NK-92 (cell line): ENCODE data around the gene LDHD.

Source experiments
- DNase-seq: peaks from one replicate; lab custom pipeline; 2025; ENCODE audit not compliant: unreplicated experiment; lab: John Stamatoyannopoulos, UW

Gene LDHD

GRCh38 chr16:75063549-75064088 lies 53.0 kb downstream of the LDHD start:
- no peak for DNase-seq

- DNase-seq = no peak
Observed at GRCh38 chr16:75062976-75063346, 53.6 kb downstream of the LDHD start.

DNA sequence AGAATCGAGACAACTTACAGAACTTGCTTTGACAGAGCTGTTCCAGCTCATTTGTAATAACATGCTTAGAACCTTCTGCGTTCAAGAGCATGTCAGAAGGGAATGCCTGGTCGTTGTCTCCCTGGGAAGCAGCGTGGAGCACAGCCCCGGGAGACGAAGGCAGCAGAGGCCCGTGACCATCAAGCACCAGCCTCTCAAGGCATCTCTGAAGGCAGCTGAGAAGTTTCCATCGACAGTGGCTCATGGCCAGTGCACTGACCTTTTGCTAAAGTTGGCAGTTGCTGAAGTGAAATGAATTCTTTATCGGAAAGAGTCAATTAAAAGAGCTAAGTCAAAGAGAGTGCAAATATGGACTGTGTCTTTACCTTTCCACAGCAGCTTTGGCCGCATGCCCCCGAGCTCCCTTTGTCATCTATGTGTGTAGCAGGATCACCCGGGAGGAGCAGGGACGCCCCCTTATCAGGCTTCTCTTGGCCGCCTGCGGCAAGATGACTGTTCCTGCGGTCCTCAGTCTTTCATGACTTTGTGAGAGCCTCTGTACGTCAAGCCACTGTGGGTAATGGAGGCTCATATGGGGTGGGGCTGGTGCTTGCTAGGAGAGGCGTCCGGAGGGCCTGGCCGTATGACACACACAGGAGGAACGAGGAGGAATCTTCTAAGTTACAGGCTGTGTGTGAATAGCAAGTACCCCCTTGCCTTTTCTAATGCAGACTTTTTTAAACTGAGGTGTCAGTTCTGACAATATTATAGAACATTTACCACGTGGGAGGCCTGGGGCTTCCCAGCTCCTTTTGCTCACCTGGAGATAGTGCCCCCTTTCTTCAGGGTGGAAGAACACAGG lies 54.2 kb downstream of the LDHD start:
- DNase-seq = no peak
